ENCODE data around the gene PRKG1. TPM values are rescaled to one million over a fixed set of nuclear protein-coding genes. Genes with fewer than 3 reads are reported as not detected.

The PRKG1 gene
- polyA plus RNA-seq, 1 donor, result 12.0 TPM

DNA sequence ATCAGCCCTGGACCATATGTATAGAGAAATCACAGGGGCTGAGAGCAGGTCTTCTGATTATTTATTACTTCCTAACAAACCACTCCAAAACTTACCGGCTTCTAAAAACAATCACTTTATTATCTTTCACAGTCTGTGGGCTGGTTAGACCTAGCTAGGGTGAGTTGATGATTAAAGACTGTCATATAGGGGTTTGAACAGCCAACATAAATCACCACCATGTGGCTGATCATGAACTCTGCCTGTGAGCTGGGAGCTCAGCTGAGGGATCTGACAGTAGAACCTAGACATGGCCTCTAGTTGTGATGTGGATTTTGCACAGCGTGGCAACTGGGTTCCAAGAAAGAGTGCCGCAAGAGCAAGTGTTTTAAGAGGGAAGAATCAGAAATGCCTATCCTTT, 319.8 kb downstream of the PRKG1 start:
- DNase-seq, result no peak
- WGBS (ENCODE audit: insufficient coverage, low lambda C conversion rate), result no CpG with 5 or more reads among the region's 3 CpGs
- peaks cover 3% of the 10 kb centered on the region for H3K4me1 ChIP-seq (ENCODE audit: control insufficient read depth, insufficient read depth, low read length)

DNA sequence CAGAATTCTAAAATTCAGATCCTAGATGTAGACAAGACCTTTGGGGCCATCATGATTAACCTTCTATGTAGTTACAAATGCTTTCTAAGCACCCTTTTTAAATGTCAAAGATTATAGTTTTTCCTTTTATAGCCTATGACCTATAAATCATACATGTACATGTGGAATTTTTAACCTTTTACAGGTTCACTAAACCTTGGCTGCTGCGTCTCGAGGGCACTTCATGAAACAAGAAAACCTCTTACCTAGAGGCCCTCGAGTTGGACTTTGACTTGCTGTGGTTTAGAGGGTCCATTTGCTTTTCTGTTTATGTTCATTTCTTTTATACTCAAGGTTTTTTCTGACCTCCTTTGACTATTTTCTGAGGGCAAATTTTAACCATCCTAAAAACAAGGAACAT, 323.0 kb downstream of the PRKG1 start:
- H3K4me1 ChIP-seq (ENCODE audit: control insufficient read depth, insufficient read depth, low read length), result no peaks in the 10 kb centered on the region
- WGBS (ENCODE audit: insufficient coverage, low lambda C conversion rate), result 75% methylated on average over 1 of the region's 3 CpGs
- H3K4me3 ChIP-seq (ENCODE audit: low read length), result no peak overlapping the region
- DNase-seq, result no peak
- no peaks in the 10 kb centered on the region for H3K9me3 ChIP-seq (ENCODE audit: control insufficient read depth, low read depth, low read length)
- H3K27ac ChIP-seq (ENCODE audit: low read length), result no peak overlapping the region
- H3K36me3 ChIP-seq (ENCODE audit: control insufficient read depth, insufficient read depth, low read length), result no peaks in the 10 kb centered on the region
- no peaks in the 10 kb centered on the region for H3K27me3 ChIP-seq (ENCODE audit: control insufficient read depth, insufficient read depth, low read length)

More for the DNA sequence above, 319.8 kb downstream of the PRKG1 start:
- Histone ChIP-seq H3K27ac (ENCODE audit: low read length) (no peak overlapping the region), H3K4me3 (ENCODE audit: low read length) (no peak overlapping the region), H3K9me3 (ENCODE audit: control insufficient read depth, low read depth, low read length) (no peaks in the 10 kb centered on the region), H3K27me3 (ENCODE audit: control insufficient read depth, insufficient read depth, low read length) (no peaks in the 10 kb centered on the region), H3K36me3 (ENCODE audit: control insufficient read depth, insufficient read depth, low read length) (no peaks in the 10 kb centered on the region)

DNA sequence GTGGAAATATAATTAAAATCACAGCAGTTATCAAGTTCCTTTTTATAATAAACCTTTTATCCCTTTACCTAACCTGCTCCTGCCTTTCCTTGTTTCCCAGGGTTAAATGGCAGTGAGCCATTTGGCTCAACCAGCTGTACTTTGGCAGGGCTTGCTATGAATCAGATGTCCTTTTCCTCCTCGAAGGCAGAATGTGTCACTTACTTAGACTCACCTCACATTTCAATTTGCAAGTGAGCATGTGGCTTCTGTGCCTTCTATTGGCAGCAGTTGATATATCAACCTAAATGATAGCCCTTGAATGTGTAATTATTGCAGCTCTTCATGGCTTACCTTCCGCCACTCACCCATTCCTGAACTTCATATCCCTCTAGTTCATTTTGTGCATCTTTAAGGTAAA, 323.4 kb downstream of the PRKG1 start:
- Histone ChIP-seq H3K9me3 (ENCODE audit: control insufficient read depth, low read depth, low read length) (no peaks in the 10 kb centered on the region), H3K27ac (ENCODE audit: low read length) (no peak overlapping the region), H3K36me3 (ENCODE audit: control insufficient read depth, insufficient read depth, low read length) (no peaks in the 10 kb centered on the region), H3K4me1 (ENCODE audit: control insufficient read depth, insufficient read depth, low read length) (no peaks in the 10 kb centered on the region), H3K4me3 (ENCODE audit: low read length) (no peak overlapping the region), H3K27me3 (ENCODE audit: control insufficient read depth, insufficient read depth, low read length) (no peaks in the 10 kb centered on the region)
- no peak for DNase-seq
- no CpG with 5 or more reads among the region's 2 CpGs for WGBS (ENCODE audit: insufficient coverage, low lambda C conversion rate)

DNA sequence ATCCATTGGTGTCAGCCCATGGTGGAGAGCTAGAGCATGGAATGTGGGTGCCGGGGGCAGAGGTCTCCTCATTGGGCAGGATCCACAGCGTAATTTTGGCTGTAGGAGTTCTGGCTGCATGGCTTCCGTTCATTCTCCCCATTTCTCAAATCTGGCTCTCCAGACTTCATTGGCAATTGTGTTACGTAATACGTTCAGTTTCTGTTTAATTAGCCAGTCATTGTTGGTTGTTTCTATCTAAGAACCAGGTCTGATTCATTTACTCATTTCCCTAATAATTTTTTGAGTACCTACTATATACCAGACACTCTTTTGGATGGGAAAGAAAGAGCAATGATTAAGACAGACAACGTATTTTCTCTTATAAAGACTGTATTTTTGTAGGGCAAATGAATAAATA, 325.6 kb downstream of the PRKG1 start:
- DNase-seq, result no peak
- Histone ChIP-seq H3K27ac (ENCODE audit: low read length) (no peak overlapping the region), H3K36me3 (ENCODE audit: control insufficient read depth, insufficient read depth, low read length) (no peaks in the 10 kb centered on the region), H3K27me3 (ENCODE audit: control insufficient read depth, insufficient read depth, low read length) (no peaks in the 10 kb centered on the region), H3K4me1 (ENCODE audit: control insufficient read depth, insufficient read depth, low read length) (no peaks in the 10 kb centered on the region), H3K9me3 (ENCODE audit: control insufficient read depth, low read depth, low read length) (no peaks in the 10 kb centered on the region), H3K4me3 (ENCODE audit: low read length) (no peak overlapping the region)
- 91% methylated on average over 4 of the region's 6 CpGs for WGBS (ENCODE audit: insufficient coverage, low lambda C conversion rate)

DNA sequence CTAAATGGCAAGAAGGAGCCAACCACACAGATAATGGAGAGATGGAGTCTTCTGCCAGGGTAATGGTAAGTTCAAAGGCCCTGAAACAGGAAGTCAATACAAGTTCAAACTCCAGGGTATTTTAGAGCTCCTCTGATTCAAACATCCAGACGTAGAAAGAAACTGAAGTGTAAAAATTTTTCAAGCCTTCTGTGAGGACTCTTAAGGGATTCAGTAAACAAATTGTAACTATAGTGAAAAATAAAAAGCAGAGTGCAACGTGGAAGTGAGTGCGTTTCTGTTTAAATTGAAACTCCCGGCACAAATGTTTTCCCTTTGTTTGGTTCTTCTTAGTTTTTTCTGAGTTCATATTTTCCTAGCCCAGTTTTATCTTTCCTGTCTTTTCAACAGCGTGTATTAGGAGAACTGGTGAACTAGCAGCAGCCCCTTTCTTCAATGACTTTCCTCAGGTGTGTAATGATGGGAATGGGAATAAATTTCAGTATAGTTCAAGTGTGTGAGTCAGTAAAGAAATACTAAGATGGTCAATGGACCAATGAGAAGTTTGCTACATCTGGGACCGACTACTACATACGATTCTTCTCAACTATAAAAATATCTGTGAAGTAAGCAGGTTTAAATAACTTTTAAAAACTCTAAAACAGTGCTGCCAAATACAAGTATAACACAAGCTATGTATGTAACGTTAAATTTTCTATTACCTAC, 326.3 kb downstream of the PRKG1 start:
- H3K27ac ChIP-seq (ENCODE audit: low read length), result no peak overlapping the region

DNA sequence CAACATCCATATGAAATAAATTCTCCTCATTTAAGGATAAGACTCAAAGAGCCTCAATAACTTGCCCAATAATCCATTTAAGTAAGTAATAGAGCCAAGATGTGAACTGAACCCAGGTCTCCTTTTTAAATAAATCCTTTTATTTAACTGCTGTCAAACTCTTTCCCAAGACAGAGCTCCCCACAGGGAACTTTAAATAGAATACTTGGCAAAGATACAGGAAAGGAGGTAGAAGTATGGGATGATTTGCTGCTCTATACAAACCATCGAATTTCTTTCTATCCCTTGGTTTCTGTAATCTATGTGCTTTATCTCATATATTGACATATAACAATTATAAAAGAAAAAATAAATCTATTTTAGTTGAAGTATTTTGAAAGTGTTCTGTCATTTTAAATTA, 329.2 kb downstream of the PRKG1 start:
- no peak overlapping the region for H3K27ac ChIP-seq (ENCODE audit: low read length)
- no peaks in the 10 kb centered on the region for H3K9me3 ChIP-seq (ENCODE audit: control insufficient read depth, low read depth, low read length)
- WGBS (ENCODE audit: insufficient coverage, low lambda C conversion rate), result no CpG with 5 or more reads among the region's 1 CpG
- no peak for DNase-seq
- no peaks in the 10 kb centered on the region for H3K4me1 ChIP-seq (ENCODE audit: control insufficient read depth, insufficient read depth, low read length)
- no peaks in the 10 kb centered on the region for H3K27me3 ChIP-seq (ENCODE audit: control insufficient read depth, insufficient read depth, low read length)
- H3K36me3 ChIP-seq (ENCODE audit: control insufficient read depth, insufficient read depth, low read length), result no peaks in the 10 kb centered on the region
- H3K4me3 ChIP-seq (ENCODE audit: low read length), result no peak overlapping the region

More for the DNA sequence above, 326.3 kb downstream of the PRKG1 start:
- no peaks in the 10 kb centered on the region for H3K4me1 ChIP-seq (ENCODE audit: control insufficient read depth, insufficient read depth, low read length)
- DNase-seq, result no peak
- no peaks in the 10 kb centered on the region for H3K36me3 ChIP-seq (ENCODE audit: control insufficient read depth, insufficient read depth, low read length)
- 75% methylated on average over 5 of the region's 8 CpGs for WGBS (ENCODE audit: insufficient coverage, low lambda C conversion rate)
- H3K4me3 ChIP-seq (ENCODE audit: low read length), result no peak overlapping the region
- no peaks in the 10 kb centered on the region for H3K27me3 ChIP-seq (ENCODE audit: control insufficient read depth, insufficient read depth, low read length)
- no peaks in the 10 kb centered on the region for H3K9me3 ChIP-seq (ENCODE audit: control insufficient read depth, low read depth, low read length)

DNA sequence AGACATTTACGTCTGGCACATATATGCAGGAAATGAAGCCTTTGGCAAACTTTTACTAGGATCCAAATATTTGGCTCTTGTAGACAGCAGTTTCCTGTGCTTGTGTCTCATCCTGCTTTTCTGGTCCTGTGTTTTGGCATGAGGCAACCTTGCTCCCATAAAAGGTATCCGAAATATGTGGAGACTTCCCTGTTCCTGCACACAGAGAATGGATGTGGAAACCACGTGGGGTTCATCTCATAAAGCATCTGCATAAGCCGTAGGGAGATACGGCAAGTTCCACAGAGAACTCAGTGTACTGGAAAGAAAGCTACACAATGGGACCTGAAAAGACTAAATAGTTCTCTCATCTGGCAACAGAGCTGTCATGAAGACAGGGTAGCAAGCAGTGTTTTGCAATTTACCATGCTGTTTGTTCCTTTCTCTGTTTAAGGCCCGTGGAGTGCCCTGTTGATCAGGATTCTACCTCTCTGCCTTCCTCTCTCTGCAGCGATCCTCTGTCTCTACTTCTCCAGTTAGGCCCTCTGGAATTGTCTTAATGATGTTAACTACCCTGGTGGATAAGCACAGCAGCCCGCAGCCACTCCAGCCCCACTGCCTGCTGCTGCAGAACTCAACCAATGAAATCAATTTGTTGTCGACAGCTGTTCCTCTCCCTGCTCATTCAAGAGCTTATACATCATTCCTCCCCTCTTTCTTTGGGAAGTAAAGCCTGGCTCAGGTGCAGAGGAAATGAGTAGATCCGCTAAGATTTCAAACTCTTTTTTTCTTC, 331.5 kb downstream of the PRKG1 start:
- peak in 1 of 2 donors; percentile 5 for DNase-seq
- Histone ChIP-seq H3K4me3 (ENCODE audit: low read length) (no peak overlapping the region), H3K27me3 (ENCODE audit: control insufficient read depth, insufficient read depth, low read length) (no peaks in the 10 kb centered on the region), H3K9me3 (ENCODE audit: control insufficient read depth, low read depth, low read length) (no peaks in the 10 kb centered on the region), H3K27ac (ENCODE audit: low read length) (no peak overlapping the region), H3K4me1 (ENCODE audit: control insufficient read depth, insufficient read depth, low read length) (no peaks in the 10 kb centered on the region), H3K36me3 (ENCODE audit: control insufficient read depth, insufficient read depth, low read length) (no peaks in the 10 kb centered on the region)
- WGBS (ENCODE audit: insufficient coverage, low lambda C conversion rate), result 57% methylated on average over 1 of the region's 10 CpGs

DNA sequence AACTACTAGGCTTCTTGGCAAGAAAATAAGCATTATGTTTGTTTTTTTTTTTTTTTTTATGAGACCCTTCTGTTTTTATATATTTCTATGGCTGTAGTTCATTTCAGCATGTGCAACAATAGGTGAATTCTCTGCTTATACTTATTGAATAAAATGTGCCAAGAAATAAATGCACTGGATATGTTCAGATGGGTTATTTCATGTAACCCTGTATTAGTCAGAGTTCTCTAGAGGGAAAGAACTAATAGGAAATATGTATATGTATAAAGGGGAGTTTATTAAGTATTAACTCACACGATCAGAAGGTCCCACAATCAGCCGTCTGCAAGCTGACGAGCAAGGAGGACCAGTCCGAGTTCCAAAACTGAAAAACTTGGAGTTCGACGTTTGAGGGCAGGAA, 332.3 kb downstream of the PRKG1 start:
- Histone ChIP-seq H3K36me3 (ENCODE audit: control insufficient read depth, insufficient read depth, low read length) (no peaks in the 10 kb centered on the region), H3K4me1 (ENCODE audit: control insufficient read depth, insufficient read depth, low read length) (no peaks in the 10 kb centered on the region), H3K4me3 (ENCODE audit: low read length) (no peak overlapping the region), H3K27me3 (ENCODE audit: control insufficient read depth, insufficient read depth, low read length) (no peaks in the 10 kb centered on the region), H3K9me3 (ENCODE audit: control insufficient read depth, low read depth, low read length) (no peaks in the 10 kb centered on the region), H3K27ac (ENCODE audit: low read length) (no peak overlapping the region)
- no peak for DNase-seq
- no CpG with 5 or more reads among the region's 6 CpGs for WGBS (ENCODE audit: insufficient coverage, low lambda C conversion rate)

DNA sequence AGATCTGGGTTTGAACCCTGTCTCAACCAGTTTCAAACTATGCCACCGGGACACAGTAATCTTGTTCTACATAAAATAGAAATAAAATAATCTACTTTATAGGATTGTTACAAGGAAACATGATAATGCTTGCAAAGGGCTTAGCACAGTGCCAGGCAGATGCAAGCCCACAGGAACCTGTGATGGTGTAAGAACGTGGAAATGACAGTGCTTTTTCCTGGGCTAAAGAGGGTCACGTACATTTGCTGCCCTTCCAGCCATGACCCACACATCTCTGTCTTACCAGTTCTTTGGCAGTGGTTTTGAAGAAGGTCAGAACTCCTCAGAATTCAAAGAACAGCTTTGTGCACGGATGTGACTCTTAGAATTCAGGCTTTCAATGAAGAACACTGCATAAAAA, 342.2 kb downstream of the PRKG1 start:
- no peaks in the 10 kb centered on the region for H3K9me3 ChIP-seq (ENCODE audit: control insufficient read depth, low read depth, low read length)
- H3K36me3 ChIP-seq (ENCODE audit: control insufficient read depth, insufficient read depth, low read length), result no peaks in the 10 kb centered on the region
- no peaks in the 10 kb centered on the region for H3K4me1 ChIP-seq (ENCODE audit: control insufficient read depth, insufficient read depth, low read length)
- H3K27me3 ChIP-seq (ENCODE audit: control insufficient read depth, insufficient read depth, low read length), result no peaks in the 10 kb centered on the region
- 72% methylated on average over 2 of the region's 4 CpGs for whole genome bisulfite sequencing (ENCODE audit: insufficient coverage, low lambda C conversion rate)
- H3K4me3 ChIP-seq (ENCODE audit: low read length), result no peak overlapping the region
- H3K27ac ChIP-seq (ENCODE audit: low read length), result no peak overlapping the region
- DNase-seq, result no peak

DNA sequence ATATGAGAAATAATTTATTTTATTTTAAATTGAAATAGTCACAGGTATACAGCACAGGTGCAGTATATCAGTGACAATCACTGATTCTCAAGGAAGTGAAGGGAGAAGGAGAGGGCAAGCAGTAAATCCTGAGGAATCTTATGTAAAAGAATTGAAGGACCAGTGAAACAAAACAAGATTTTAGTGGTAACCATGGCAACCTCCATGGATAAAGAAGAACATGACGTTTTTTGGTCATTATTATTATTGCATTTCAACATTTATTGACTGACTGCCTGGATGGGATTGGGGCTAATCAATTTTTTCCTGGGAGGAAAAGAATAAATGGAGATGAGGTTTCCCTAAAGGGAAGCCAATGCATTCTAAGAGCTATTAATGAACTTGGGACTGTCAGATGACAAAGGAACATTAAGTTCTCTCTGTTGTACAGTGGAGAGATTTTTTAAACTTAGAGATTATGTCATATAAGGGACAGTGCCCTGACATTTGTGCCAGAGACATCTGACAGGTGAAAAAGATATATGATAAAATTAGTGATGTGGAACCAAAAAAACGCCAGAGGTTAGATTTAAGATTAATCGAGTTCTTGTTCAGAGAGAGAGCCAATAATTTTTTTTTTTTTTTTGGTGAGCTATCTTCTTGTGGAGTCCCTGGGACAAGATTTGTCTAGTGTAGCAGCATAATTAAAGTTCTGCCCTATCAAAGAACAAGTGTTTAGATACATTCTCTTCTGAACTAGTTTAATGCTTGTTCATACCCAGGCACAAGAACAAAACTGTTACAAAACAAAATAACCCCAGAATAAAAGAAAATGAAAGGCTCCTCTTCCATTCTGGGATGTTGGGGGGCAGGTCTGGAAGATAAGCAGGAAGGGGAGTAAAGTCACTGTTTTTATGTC, 345.2 kb downstream of the PRKG1 start:
- Histone ChIP-seq H3K4me3 (ENCODE audit: low read length) (no peak overlapping the region), H3K4me1 (ENCODE audit: control insufficient read depth, insufficient read depth, low read length) (no peaks in the 10 kb centered on the region), H3K27ac (ENCODE audit: low read length) (no peak overlapping the region), H3K36me3 (ENCODE audit: control insufficient read depth, insufficient read depth, low read length) (no peaks in the 10 kb centered on the region), H3K27me3 (ENCODE audit: control insufficient read depth, insufficient read depth, low read length) (no peaks in the 10 kb centered on the region), H3K9me3 (ENCODE audit: control insufficient read depth, low read depth, low read length) (no peaks in the 10 kb centered on the region)
- WGBS (ENCODE audit: insufficient coverage, low lambda C conversion rate), result 100% methylated on average over 1 of the region's 3 CpGs
- no peak for DNase-seq

Measured in large intestine (tissue), 3 donors.